ENCODE results near the gene GLRX5. TPM values are rescaled to one million over a fixed set of nuclear protein-coding genes. Genes with fewer than 3 reads are reported as not detected.
"Not testable (repeated sequence)": the region's sequence is repeated elsewhere in the genome, so short reads cannot be mapped to it uniquely, and the experiment has no call there.

Gene GLRX5
- total RNA-seq, 3 donors from 2014 or later, result 37.3 to 45.1 (median 40.7) TPM

GRCh38 chr14:95559203-95559602 is 24.4 kb downstream of the GLRX5 start:
- H3K4me1 Mint-ChIP-seq (ENCODE audit: low read depth), result peaks cover 5% of the 10 kb centered on the region
- H3K36me3 Mint-ChIP-seq (ENCODE audit: insufficient read depth), result no peaks in the 10 kb centered on the region
- no peak for DNase-seq

GRCh38 chr14:95561001-95561412 is 26.2 kb downstream of the GLRX5 start:
- Mint-ChIP-seq H3K36me3 (ENCODE audit: insufficient read depth) (no peaks in the 10 kb centered on the region), H3K4me3 (no peak overlapping the region), H3K9me3 (no peaks in the 10 kb centered on the region), H3K27me3 (ENCODE audit: low read depth) (peaks cover 14% of the 10 kb centered on the region), H3K4me1 (ENCODE audit: low read depth) (peaks cover 5% of the 10 kb centered on the region)
- peak; percentile 83 for DNase-seq
- ATAC-seq, result peak; percentile 97 to 98

More at GRCh38 chr14:95559203-95559602, 24.4 kb downstream of the GLRX5 start:
- ATAC-seq, result no peak
- Mint-ChIP-seq H3K9me3 (no peaks in the 10 kb centered on the region), H3K4me3 (no peak overlapping the region), H3K27me3 (ENCODE audit: low read depth) (peaks cover 14% of the 10 kb centered on the region)

GRCh38 chr14:95562892-95563685 is 28.2 kb downstream of the GLRX5 start:
- peaks cover 5% of the 10 kb centered on the region for H3K4me1 Mint-ChIP-seq (ENCODE audit: low read depth)
- ATAC-seq, result no peak

GRCh38 chr14:95564060-95564459 is 29.2 kb downstream of the GLRX5 start:
- Mint-ChIP-seq H3K9me3 (no peaks in the 10 kb centered on the region), H3K4me3 (no peak overlapping the region), H3K36me3 (ENCODE audit: insufficient read depth) (no peaks in the 10 kb centered on the region), H3K4me1 (ENCODE audit: low read depth) (peaks cover 5% of the 10 kb centered on the region), H3K27me3 (ENCODE audit: low read depth) (peaks cover 16% of the 10 kb centered on the region)
- DNase-seq (no peak), ATAC-seq (no peak)

More at GRCh38 chr14:95562892-95563685, 28.2 kb downstream of the GLRX5 start:
- Mint-ChIP-seq H3K9me3 (no peaks in the 10 kb centered on the region), H3K27me3 (ENCODE audit: low read depth) (peaks cover 16% of the 10 kb centered on the region), H3K36me3 (ENCODE audit: insufficient read depth) (no peaks in the 10 kb centered on the region), H3K4me3 (no peak overlapping the region)
- no peak for DNase-seq

- Mint-ChIP-seq H3K4me1 (ENCODE audit: low read depth) (no peaks in the 10 kb centered on the region), H3K36me3 (ENCODE audit: insufficient read depth) (no peaks in the 10 kb centered on the region), H3K4me3 (no peak overlapping the region), H3K9me3 (no peaks in the 10 kb centered on the region), H3K27me3 (ENCODE audit: low read depth) (peaks cover 5% of the 10 kb centered on the region)
- ATAC-seq (no peak), DNase-seq (no peak)
These were observed 34.6 kb downstream of the GLRX5 start for GRCh38 chr14:95569440-95569839.

GRCh38 chr14:95573313-95573712 is 38.5 kb downstream of the GLRX5 start:
- no peaks in the 10 kb centered on the region for H3K4me1 Mint-ChIP-seq (ENCODE audit: low read depth)
- DNase-seq, result no peak
- H3K9me3 Mint-ChIP-seq, result no peaks in the 10 kb centered on the region
- H3K27me3 Mint-ChIP-seq (ENCODE audit: low read depth), result peaks cover 6% of the 10 kb centered on the region
- no peak for ATAC-seq
- H3K36me3 Mint-ChIP-seq (ENCODE audit: insufficient read depth), result no peaks in the 10 kb centered on the region
- no peak overlapping the region for H3K4me3 Mint-ChIP-seq

GRCh38 chr14:95575840-95576473 is 41.1 kb downstream of the GLRX5 start:
- Mint-ChIP-seq H3K27me3 (ENCODE audit: low read depth) (peaks cover 7% of the 10 kb centered on the region), H3K4me1 (ENCODE audit: low read depth) (no peaks in the 10 kb centered on the region), H3K4me3 (no peak overlapping the region), H3K36me3 (ENCODE audit: insufficient read depth) (no peaks in the 10 kb centered on the region), H3K9me3 (no peaks in the 10 kb centered on the region)
- ATAC-seq (no peak), DNase-seq (no peak)

GRCh38 chr14:95577067-95577800 is 42.4 kb downstream of the GLRX5 start:
- no peaks in the 10 kb centered on the region for H3K4me1 Mint-ChIP-seq (ENCODE audit: low read depth)
- H3K27me3 Mint-ChIP-seq (ENCODE audit: low read depth), result peaks cover 7% of the 10 kb centered on the region
- no peaks in the 10 kb centered on the region for H3K36me3 Mint-ChIP-seq (ENCODE audit: insufficient read depth)
- no peaks in the 10 kb centered on the region for H3K9me3 Mint-ChIP-seq
- H3K4me3 Mint-ChIP-seq, result no peak overlapping the region
- no peak for ATAC-seq
- no peak for DNase-seq

GRCh38 chr14:95577870-95578269 is 43.0 kb downstream of the GLRX5 start:
- DNase-seq (no peak), ATAC-seq (no peak)
- Mint-ChIP-seq H3K27me3 (ENCODE audit: low read depth) (peaks cover 7% of the 10 kb centered on the region), H3K36me3 (ENCODE audit: insufficient read depth) (no peaks in the 10 kb centered on the region), H3K4me1 (ENCODE audit: low read depth) (no peaks in the 10 kb centered on the region), H3K9me3 (no peaks in the 10 kb centered on the region), H3K4me3 (no peak overlapping the region)

GRCh38 chr14:95583836-95584617 is 49.2 kb downstream of the GLRX5 start:
- H3K27me3 Mint-ChIP-seq (ENCODE audit: low read depth), result peaks cover 15% of the 10 kb centered on the region
- H3K4me3 Mint-ChIP-seq; DNase-seq; H3K4me1 Mint-ChIP-seq (ENCODE audit: low read depth); ATAC-seq; H3K36me3 Mint-ChIP-seq (ENCODE audit: insufficient read depth); H3K9me3 Mint-ChIP-seq: not testable (repeated sequence)

GRCh38 chr14:95585953-95586620 is 51.2 kb downstream of the GLRX5 start:
- H3K27me3 Mint-ChIP-seq (ENCODE audit: low read depth), result peaks cover 13% of the 10 kb centered on the region
- no peaks in the 10 kb centered on the region for H3K4me1 Mint-ChIP-seq (ENCODE audit: low read depth)
- no peak overlapping the region for H3K4me3 Mint-ChIP-seq

GRCh38 chr14:95591182-95591581 is 56.3 kb downstream of the GLRX5 start:
- not testable (repeated sequence) for H3K4me1 Mint-ChIP-seq (ENCODE audit: low read depth); H3K9me3 Mint-ChIP-seq; H3K27me3 Mint-ChIP-seq (ENCODE audit: low read depth); H3K36me3 Mint-ChIP-seq (ENCODE audit: insufficient read depth); DNase-seq; ATAC-seq; H3K4me3 Mint-ChIP-seq

More at GRCh38 chr14:95585953-95586620, 51.2 kb downstream of the GLRX5 start:
- DNase-seq, result no peak
- Mint-ChIP-seq H3K9me3 (peaks cover 7% of the 10 kb centered on the region), H3K36me3 (ENCODE audit: insufficient read depth) (no peaks in the 10 kb centered on the region)
- no peak for ATAC-seq

All from activated T-cell treated with anti-CD3 and anti-CD28 coated beads, Interleukin-2, amount 50 U/mL, for 4 hours (primary cell).